NT2/D1 (cell line): Measurements from ENCODE around the gene ZNF24.

ENCODE experiments used
- DNase-seq: peaks from one replicate; pipeline ENCODE4 v3.0.0-alpha.2; 2011; ENCODE audit warnings: low read depth, low spot score
- H3K27me3 ChIP-seq: 2 replicates; pipeline ENCODE4 v1.6.0; 2011; ENCODE audit warnings: mild to moderate bottlenecking; ENCODE audit not compliant: insufficient read length, insufficient read depth
- H3K36me3 ChIP-seq: 2 replicates; pipeline ENCODE4 v1.6.1; 2011; ENCODE audit warnings: mild to moderate bottlenecking, low read length, mixed read lengths; ENCODE audit not compliant: insufficient read depth, insufficient read length
- H3K4me1 ChIP-seq: 2 replicates; pipeline ENCODE4 v1.5.1; 2011; ENCODE audit not compliant: insufficient read depth, insufficient read length
- H3K4me3 ChIP-seq: 2 replicates; pipeline ENCODE4 v1.5.1; 2011; ENCODE audit warnings: low read depth; ENCODE audit not compliant: insufficient read length
- H3K9ac ChIP-seq: 2 replicates; pipeline ENCODE4 v1.6.0; 2011; ENCODE audit warnings: low read depth; ENCODE audit not compliant: insufficient read length
- H3K9me3 ChIP-seq: 2 replicates; pipeline ENCODE4 v1.5.1; 2011; ENCODE audit warnings: mild to moderate bottlenecking, low read length; ENCODE audit not compliant: insufficient read depth
- SUZ12 ChIP-seq: IDR thresholded peaks from 2 replicates; pipeline ENCODE4 v1.6.1; 2011; ENCODE audit not compliant: insufficient read length, insufficient read depth; ENCODE audit errors: extremely low read depth
- YY1 ChIP-seq: IDR thresholded peaks from 2 replicates; pipeline ENCODE4 v1.6.1; 2011; ENCODE audit not compliant: insufficient read length, insufficient read depth
- ZNF274 ChIP-seq: IDR thresholded peaks from 2 replicates; pipeline ENCODE4 v1.6.1; 2011; ENCODE audit warnings: mild to moderate bottlenecking, low read depth, low read length

ZNF24 gene

DNA sequence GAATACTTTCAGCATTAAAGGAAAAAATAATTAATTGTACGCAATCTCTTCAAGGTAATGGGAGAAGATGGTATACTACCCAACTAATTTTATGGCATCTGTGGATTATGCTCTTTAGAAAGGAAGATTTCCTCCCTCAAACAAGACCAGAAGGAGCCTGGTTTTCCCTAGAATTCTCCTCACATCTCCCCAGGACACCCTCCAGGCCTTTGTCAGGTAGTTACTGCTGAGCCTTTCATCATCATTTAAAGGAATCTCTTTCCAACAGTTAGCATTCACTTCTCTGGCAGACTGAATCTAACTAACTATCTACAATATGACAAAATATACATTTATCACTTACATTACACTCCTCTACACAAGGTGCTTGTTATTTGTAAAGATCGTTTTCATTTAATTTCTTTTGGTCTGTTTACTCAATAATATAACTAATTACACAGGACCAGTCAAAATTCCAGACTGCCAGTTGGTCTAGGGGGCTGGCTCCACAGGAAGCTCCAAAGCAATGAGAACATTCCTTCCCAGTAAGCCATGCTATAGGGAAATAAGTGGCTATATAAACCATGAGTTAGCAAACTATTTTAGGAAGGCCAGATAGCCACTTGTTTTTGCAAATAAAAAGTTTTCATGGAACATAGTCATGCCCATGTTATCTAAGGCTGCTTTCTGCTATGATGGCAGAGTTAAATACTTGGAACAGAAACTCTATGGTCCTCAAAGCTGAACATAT lies 19.1 kb downstream of the ZNF24 start:
- no peak overlapping the region for H3K4me3 ChIP-seq
- no peaks in the 10 kb centered on the region for H3K27me3 ChIP-seq
- H3K9me3 ChIP-seq = no peaks in the 10 kb centered on the region
- H3K9ac ChIP-seq = no peak overlapping the region
- no peaks in the 10 kb centered on the region for H3K36me3 ChIP-seq
- no peak for DNase-seq
- TF ChIP-seq ZNF274 (no peak), SUZ12 (no peak), YY1 (no peak)
- H3K4me1 ChIP-seq = no peaks in the 10 kb centered on the region

DNA sequence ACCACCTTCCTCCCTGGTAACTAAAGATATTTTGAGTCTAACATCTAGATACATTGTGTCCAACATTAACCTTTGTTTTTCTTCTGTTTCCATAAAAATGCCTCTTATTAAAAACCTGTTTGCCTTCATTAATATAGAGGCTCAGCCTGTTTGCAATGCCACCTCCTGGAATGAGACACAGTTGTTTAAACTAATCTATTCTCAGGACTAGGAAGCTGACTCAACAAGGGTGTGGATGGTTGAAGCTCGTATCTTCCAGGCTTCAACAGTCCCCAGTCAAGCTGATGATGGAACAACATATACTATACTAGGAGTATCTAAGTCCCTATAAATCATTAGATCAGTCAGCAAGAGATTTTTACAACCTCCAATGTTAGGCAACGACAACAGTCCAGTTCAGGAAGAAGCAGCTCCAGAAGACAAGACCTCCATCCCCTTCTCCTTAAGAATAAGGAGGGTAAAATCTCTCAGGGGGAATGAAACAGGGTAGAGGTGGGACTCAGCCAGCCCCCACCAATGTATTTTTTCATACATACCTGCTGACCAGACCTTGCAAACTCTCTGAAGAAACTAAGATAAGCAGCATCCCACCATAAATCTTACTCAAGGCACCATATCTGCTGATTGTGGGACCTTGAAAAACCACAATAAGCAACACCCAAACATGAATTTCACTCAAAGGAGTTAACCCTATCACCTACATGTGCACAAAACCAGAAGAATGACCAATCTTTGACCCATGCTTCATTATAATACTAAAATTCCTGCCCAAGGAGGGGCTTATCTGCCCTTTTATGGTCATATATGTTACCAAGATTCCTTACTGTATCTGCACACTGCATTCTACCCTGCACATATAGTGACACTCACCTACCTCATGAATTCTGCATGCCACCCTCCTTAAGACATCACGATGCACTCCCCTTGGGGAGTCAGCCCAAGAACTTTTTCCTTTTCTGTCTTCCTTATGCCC lies 21.4 kb downstream of the ZNF24 start:
- no peaks in the 10 kb centered on the region for H3K36me3 ChIP-seq
- H3K4me3 ChIP-seq = no peak overlapping the region
- H3K9ac ChIP-seq = no peak overlapping the region
- no peaks in the 10 kb centered on the region for H3K4me1 ChIP-seq
- no peaks in the 10 kb centered on the region for H3K9me3 ChIP-seq
- no peak for TF ChIP-seq ZNF274
- no peak for TF ChIP-seq YY1
- TF ChIP-seq SUZ12 = no peak
- no peak for DNase-seq
- no peaks in the 10 kb centered on the region for H3K27me3 ChIP-seq

DNA sequence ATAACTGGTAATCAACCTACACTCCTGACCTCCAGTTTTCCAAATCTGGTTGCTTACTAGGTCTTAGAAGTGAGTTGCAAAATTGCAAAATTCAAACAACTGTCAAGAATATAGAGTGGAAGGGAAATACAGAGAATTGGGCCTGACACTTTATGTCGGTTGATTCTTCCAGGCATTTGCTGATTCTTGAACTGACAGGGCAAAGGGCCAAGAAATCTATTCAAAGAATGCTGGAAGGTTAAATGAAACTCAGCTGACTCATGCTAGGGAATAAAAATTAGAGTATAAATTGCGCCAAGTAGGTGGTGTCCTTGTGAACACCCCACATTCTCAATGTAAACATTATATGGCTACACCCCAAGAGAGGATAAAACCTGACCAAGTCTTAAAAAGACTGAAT lies 32.7 kb downstream of the ZNF24 start:
- Histone ChIP-seq H3K4me3 (no peak overlapping the region), H3K27me3 (no peaks in the 10 kb centered on the region), H3K9ac (no peak overlapping the region), H3K4me1 (no peaks in the 10 kb centered on the region), H3K9me3 (peaks cover 29% of the 10 kb centered on the region), H3K36me3 (peaks cover 15% of the 10 kb centered on the region)
- DNase-seq = no peak
- TF ChIP-seq ZNF274 (no peak), SUZ12 (no peak), YY1 (no peak)

DNA sequence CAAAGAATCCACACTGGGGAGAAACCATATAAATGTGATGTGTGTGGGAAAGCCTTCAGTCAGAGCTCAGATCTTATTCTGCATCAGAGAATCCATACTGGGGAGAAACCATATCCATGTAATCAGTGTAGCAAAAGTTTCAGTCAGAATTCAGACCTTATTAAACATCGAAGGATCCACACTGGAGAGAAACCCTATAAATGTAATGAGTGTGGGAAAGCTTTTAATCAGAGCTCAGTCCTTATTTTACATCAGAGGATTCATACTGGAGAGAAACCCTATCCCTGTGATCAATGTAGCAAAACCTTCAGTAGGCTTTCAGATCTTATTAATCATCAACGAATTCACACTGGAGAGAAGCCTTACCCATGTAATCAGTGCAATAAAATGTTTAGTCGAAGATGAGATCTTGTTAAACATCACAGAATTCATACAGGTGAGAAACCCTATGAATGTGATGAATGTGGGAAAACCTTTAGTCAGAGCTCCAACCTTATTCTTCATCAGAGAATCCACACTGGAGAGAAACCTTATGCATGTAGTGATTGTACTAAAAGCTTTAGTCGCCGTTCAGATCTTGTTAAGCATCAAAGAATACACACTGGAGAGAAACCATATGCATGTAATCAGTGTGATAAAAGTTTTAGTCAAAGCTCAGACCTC lies 37.5 kb downstream of the ZNF24 start:
- Histone ChIP-seq H3K36me3 (peaks cover 41% of the 10 kb centered on the region), H3K9ac (no peak overlapping the region), H3K9me3 (peaks cover 77% of the 10 kb centered on the region), H3K4me1 (no peaks in the 10 kb centered on the region), H3K4me3 (no peak overlapping the region), H3K27me3 (no peaks in the 10 kb centered on the region)
- peak; percentile 85 for TF ChIP-seq ZNF274
- TF ChIP-seq YY1 = no peak
- no peak for DNase-seq

DNA sequence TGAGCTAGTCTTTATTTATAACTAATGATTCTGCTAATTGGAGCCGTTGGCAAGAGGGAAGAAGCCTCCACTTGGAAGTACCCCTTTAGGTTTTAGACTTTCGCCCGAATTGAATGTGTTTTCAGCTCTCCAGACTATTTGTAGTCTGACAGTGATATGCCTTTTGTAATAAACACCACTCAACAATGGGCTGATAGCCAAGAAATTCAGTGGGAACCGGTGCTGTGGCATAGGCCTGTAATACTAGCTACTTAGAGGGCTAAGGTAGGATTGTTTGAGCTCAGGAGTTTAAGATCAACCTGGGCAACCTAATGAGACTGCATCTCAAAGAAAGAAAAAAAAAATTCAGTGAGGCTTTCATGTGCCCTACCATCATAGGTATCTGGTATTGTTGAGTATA lies 40.6 kb downstream of the ZNF24 start:
- Histone ChIP-seq H3K9me3 (peaks cover 87% of the 10 kb centered on the region), H3K36me3 (peaks cover 52% of the 10 kb centered on the region)

DNA sequence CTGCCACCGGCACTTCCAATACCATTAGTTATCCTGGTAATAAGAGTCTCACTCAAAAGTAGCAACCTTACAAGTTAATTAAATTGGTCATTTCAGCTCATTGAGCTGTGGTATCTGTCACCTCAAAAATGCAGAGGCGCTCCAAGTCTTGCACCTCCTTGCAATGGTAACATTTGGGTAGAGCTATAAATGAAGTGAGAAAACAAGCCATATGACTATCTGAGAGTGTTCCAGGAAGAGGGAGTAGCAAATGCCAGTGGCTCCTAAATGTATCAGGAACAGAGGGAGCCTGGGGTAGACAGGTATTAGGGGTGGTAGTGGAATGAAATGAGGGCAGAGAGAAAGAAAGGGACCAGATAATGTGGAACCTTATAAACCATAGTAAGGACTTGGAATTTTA lies 48.2 kb downstream of the ZNF24 start:
- no peaks in the 10 kb centered on the region for H3K4me1 ChIP-seq
- H3K27me3 ChIP-seq = no peaks in the 10 kb centered on the region
- peaks cover 75% of the 10 kb centered on the region for H3K36me3 ChIP-seq
- no peak overlapping the region for H3K4me3 ChIP-seq
- DNase-seq = no peak
- H3K9me3 ChIP-seq = peaks cover 17% of the 10 kb centered on the region
- no peak for TF ChIP-seq YY1
- TF ChIP-seq SUZ12 = no peak
- TF ChIP-seq ZNF274 = no peak
- no peak overlapping the region for H3K9ac ChIP-seq

More for the DNA sequence above, 40.6 kb downstream of the ZNF24 start:
- Histone ChIP-seq H3K4me1 (no peaks in the 10 kb centered on the region), H3K9ac (no peak overlapping the region), H3K27me3 (no peaks in the 10 kb centered on the region), H3K4me3 (no peak overlapping the region)
- no peak for TF ChIP-seq SUZ12
- no peak for TF ChIP-seq YY1
- TF ChIP-seq ZNF274 = no peak
- DNase-seq = no peak
